NCI-H2081 (cell line): ENCODE data around the gene IKZF5.

Source experiments
- DNase-seq, 2 experiments: peaks; one replicate each; lab custom pipeline; 2025; lab: John Stamatoyannopoulos, UW

Gene IKZF5, protein sequence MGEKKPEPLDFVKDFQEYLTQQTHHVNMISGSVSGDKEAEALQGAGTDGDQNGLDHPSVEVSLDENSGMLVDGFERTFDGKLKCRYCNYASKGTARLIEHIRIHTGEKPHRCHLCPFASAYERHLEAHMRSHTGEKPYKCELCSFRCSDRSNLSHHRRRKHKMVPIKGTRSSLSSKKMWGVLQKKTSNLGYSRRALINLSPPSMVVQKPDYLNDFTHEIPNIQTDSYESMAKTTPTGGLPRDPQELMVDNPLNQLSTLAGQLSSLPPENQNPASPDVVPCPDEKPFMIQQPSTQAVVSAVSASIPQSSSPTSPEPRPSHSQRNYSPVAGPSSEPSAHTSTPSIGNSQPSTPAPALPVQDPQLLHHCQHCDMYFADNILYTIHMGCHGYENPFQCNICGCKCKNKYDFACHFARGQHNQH

GRCh38 chr10:123008355-123009104, at the start of gene IKZF5, which contains the start of gene ACADSB:
Gene IKZF5, minus strand, starts transcription at chr10:123008795. Its CDS starts 10,170 bp downstream, at chr10:122998625.
Gene ACADSB, plus strand, starts transcription at chr10:123009006. Its CDS starts 24 bp downstream, at chr10:123009030.
- peak; percentile 90 to 93 for DNase-seq

- DNase-seq = no peak
Observed at GRCh38 chr10:123057968-123058367, 49.4 kb upstream of the IKZF5 start.

DNA sequence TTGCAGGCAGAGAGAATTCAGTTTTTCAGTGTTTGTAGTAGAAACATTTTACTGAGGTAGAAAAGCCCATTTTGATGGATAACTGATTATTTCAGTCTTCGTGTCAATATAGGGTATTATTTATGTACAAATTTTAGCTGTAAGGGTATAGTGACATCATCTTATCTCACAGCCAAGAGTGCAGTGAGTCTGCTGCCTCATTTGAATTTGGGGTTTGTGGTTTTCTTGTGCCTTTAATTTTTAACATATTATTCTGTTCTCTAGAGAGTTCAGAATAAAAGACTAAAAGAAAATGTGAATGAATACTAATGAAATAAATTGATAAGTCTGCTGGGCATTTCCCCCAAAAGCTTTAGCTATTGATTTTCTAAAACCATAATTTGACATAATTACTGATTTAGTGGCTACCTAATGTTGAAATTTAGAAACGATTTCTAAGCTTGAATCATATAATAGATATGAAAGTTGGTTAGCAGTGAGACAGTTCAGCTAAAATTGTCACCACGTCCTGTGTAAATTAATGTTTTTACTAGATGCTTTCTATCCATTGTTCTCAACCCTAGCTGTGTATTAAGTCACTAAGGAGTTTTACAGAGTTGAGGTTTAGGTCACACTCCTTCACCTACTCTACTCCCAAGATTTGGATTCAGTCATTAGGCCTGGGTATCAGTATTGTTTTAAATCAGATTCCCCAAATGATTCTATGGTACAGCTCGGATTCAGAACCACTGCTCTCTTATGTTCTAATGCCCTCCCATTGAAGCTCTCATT, 37.6 kb upstream of the IKZF5 start:
- DNase-seq = no peak

GRCh38 chr10:123044391-123044790, 35.8 kb upstream of the IKZF5 start:
- peak; percentile 0 to 24 for DNase-seq

DNA sequence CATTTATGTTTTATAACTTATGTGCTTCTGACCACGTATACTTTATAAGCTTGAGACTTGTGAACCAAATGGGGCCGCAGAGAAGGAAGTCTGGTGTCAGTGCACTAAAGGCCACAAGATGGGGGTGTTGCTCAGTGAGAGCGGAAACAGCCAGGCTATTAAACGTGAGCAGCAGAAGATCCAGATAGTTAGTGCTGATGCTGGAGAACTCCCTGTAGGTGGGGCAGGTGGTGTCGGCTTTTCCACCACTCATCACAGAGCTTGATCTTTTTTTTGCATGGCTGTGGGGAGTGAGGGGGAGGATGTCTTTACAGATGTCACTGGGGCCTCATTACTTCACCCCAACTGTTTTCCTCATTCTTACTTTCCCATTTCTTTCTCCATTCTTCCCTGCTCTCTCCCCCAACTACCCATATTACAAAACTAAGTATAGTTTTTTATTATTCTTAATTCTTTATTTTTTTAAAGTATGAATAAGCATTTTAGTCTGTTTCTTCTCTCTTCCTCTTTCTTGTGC, 34.9 kb upstream of the IKZF5 start:
- DNase-seq = peak; percentile 37 to 53

- no peak for DNase-seq
Observed at GRCh38 chr10:123042708-123043408, 34.3 kb upstream of the IKZF5 start.

DNA sequence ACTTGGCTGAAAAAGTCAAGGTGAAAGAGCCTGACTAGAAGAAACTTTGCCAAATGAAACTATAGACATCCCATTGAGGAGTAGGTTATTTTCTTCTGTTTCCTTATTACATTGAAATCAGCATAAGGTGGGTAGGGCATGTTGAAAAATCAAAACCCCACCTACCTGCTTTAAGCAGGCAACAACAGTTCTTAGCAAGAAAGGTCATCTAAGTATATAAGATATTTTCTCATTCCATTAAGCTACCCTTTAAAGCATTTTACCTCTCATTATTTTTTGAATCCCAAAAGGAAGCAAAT, 31.0 kb upstream of the IKZF5 start:
- DNase-seq = no peak

DNA sequence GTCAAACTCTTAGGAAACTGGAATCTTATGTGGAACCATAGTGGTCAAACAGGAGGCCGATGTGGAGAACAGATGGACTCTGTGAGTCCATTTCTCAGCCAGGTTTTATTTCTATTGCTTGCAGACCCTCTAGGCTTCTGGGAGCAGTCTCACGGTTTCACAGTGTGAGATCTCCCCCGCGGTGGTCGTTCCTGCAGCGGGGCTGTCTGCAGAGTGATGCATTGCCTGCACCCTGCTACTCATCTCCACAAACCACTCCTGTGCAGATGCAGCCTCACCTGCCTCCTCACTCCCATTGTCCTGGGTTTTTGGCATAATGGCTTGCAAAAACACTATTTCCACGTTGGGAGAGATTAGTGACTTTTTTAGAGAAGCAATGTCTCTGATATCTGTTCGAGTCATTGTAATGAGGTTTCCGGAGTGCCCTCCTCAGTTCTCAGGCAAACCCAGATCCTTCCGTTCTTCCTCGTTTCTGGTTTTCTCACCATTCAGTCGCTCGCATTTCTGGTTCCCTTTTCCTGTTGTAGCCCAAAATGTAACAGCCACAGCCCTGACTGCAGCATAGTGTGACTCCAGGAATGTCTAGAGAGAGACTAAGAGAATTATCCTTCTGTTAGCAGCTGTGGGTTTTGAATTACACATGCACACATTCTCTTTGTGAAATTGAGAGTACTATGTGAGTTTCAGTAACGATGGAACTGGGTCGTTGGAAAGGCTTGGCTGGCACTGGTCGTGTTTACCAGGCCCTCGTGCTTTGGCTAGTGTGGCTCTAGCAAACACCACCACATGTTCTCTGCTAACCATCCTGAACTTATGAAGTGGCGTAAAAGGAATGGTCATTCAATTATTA, 30.4 kb upstream of the IKZF5 start:
- DNase-seq = no peak

DNA sequence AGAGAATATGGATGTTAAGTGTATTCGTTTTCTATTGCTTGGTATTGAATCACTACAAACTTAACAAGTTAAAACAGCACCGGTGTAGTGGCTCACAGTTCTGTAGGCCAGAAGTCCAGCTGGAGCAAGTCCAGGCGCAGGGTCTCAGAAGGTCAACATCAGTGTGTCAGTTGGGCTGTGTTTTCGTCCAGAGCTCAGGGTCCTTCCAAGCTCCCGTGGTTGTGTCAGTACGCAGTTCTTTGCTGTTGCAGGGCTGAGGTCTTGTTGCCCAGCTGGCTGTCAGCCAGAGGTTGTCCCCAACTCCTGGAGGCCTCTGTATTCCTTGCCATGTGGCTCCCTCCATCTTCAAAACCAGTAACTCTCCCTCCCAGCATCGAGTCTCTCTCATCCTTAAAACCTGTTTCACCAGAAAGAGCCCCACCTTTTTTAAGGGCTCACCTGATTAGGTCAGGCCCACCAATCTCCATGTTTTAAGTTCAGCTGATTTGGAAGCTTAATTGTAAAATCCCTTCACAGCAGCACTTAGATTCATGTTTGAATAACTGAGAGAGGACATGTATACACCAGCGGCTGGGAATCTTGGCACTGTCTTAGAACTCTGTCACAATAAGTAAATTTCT, 27.0 kb upstream of the IKZF5 start:
- DNase-seq = no peak

- no peak for DNase-seq
Observed at GRCh38 chr10:123034332-123034731, 25.7 kb upstream of the IKZF5 start.

DNA sequence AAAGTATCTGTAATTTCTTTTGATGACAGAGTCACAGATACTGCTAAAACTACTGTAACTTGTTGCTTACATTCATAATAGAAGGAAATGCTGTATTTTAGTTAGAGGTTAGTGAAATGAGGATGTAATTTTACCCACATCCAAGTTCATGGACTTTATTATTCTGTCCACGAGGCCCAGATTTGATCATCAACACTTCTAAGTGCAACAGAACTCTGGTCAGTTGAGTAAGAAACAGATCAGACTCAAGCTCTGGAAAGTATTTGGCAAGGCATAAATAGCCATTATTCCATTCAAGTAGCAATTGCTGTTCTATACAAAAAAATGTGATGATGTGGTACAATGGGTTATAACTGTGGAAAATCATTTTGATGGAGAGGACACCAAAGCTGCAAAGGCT, 22.5 kb upstream of the IKZF5 start:
- DNase-seq = no peak

- no peak for DNase-seq
Observed at GRCh38 chr10:123027861-123028260, 19.3 kb upstream of the IKZF5 start.

GRCh38 chr10:123026302-123026701, 17.7 kb upstream of the IKZF5 start:
- DNase-seq = no peak

DNA sequence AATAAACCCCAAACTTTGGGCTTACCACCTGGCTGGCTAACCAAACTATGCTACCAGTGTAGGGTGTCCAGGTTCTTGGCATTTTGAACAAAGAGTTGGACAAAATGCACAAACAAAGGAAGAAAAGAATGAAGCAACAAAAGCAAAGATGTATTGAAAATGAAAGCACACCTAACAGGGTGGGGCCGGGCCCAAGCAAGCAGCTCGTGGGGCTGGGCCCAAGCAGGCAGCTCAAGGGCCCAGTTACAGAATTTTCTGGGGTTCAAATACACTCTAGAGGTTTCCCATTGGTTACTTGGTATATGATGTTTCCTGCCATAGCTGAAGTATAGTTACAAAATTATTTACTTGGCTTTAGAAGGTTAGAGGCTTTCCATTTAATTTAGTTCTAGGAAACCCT, 15.9 kb upstream of the IKZF5 start:
- DNase-seq = no peak

- no peak for DNase-seq
Observed at GRCh38 chr10:123021517-123021916, 12.9 kb upstream of the IKZF5 start.

- DNase-seq = peak in 1 of 2 experiments; percentile 43
Observed at GRCh38 chr10:123019941-123020703, 11.5 kb upstream of the IKZF5 start.

GRCh38 chr10:123019264-123019663, 10.7 kb upstream of the IKZF5 start:
- DNase-seq = no peak

GRCh38 chr10:123018531-123018930, 9.9 kb upstream of the IKZF5 start:
- DNase-seq = no peak

- DNase-seq = no peak
Observed at GRCh38 chr10:123017421-123018165, 9.0 kb upstream of the IKZF5 start.
